Neutrophil (primary cell): ENCODE measurements around the gene PDP2.

Source experiments
- H3K27ac ChIP-seq: fragments of 200-600 bp; sonication (generic); 2 replicates; pipeline ENCODE4 v1.5.1; 2016; ENCODE audit warnings: mild to moderate bottlenecking, moderate library complexity
- H3K27me3 ChIP-seq: fragments of 200-600 bp; sonication (generic); 2 replicates; pipeline ENCODE4 v1.6.0; 2016; ENCODE audit warnings: mild to moderate bottlenecking
- H3K36me3 ChIP-seq: fragments of 200-600 bp; sonication (generic); 2 replicates; pipeline ENCODE4 v1.5.1; 2017
- H3K4me1 ChIP-seq, 2 experiments: fragments of 200-600 bp in 1 of 2; sonication (generic) in 1 of 2; 1 replicate in 1 of 2; 2 replicates in 1 of 2; pipeline versions ENCODE4 v1.5.1 to v1.6.1; 2013 to 2016; ENCODE audit warnings: low read depth in 1 of 2, low read length in 1 of 2, mild to moderate bottlenecking in 1 of 2, moderate library complexity in 1 of 2; ENCODE audit not compliant: control insufficient read depth in 1 of 2, insufficient read depth in 1 of 2
- H3K4me3 ChIP-seq, 2 experiments: fragments of 200-600 bp in 1 of 2; sonication (generic) in 1 of 2; 1 replicate in 1 of 2; 2 replicates in 1 of 2; pipeline ENCODE4 v1.5.1; 2013 to 2016; ENCODE audit warnings: low read depth in 1 of 2, low read length in 1 of 2, mild to moderate bottlenecking in 1 of 2, moderate library complexity in 1 of 2
- H3K9me3 ChIP-seq: fragments of 200-600 bp; sonication (generic); 2 replicates; pipeline ENCODE4 v1.5.1; 2016
- CTCF ChIP-seq: fragments of 200-600 bp; sonication (generic); IDR thresholded peaks from 2 replicates; pipeline ENCODE4 v1.5.1; 2016; ENCODE audit warnings: antibody characterized with exemption

Gene PDP2

GRCh38 chr16:66880288-66881013 is at the start of gene PDP2:
PDP2 (plus strand) TSS chr16:66880515; CDS start chr16:66884285, 3,770 bp downstream.
- no peak within 1 kb of the TSS for H3K27ac ChIP-seq
- H3K4me3 ChIP-seq: peak within 1 kb of the TSS; percentile 85 to 86
- H3K27me3 ChIP-seq: peaks cover 16% of the 10 kb centered on the region
- H3K9me3 ChIP-seq: no peaks in the 10 kb centered on the region
- peak; percentile 51 for TF ChIP-seq CTCF
- H3K4me1 ChIP-seq: peaks cover 20% of the 10 kb centered on the region in 2 experiments
- peaks cover 10% of the 10 kb centered on the region for H3K36me3 ChIP-seq

GRCh38 chr16:66832190-66832589 is 48.1 kb upstream of the PDP2 start:
- peaks cover 7% of the 10 kb centered on the region for H3K27me3 ChIP-seq
- H3K27ac ChIP-seq: no peak overlapping the region
- TF ChIP-seq CTCF: no peak
- no peaks in the 10 kb centered on the region for H3K36me3 ChIP-seq
- H3K9me3 ChIP-seq: no peaks in the 10 kb centered on the region
- no peak overlapping the region for H3K4me3 ChIP-seq
- peaks cover 17 to 19% of the 10 kb centered on the region in 2 experiments for H3K4me1 ChIP-seq

GRCh38 chr16:66832661-66833305 is 47.5 kb upstream of the PDP2 start:
- no peak overlapping the region for H3K27ac ChIP-seq
- H3K4me1 ChIP-seq: peaks cover 17 to 19% of the 10 kb centered on the region in 2 experiments
- H3K27me3 ChIP-seq: peaks cover 9% of the 10 kb centered on the region
- H3K36me3 ChIP-seq: no peaks in the 10 kb centered on the region
- no peak for TF ChIP-seq CTCF
- H3K4me3 ChIP-seq: no peak overlapping the region
- no peaks in the 10 kb centered on the region for H3K9me3 ChIP-seq

- H3K36me3 ChIP-seq: no peaks in the 10 kb centered on the region
- no peak overlapping the region for H3K4me3 ChIP-seq
- no peak for TF ChIP-seq CTCF
- no peak overlapping the region for H3K27ac ChIP-seq
- H3K9me3 ChIP-seq: no peaks in the 10 kb centered on the region
- H3K4me1 ChIP-seq: peaks cover 11 to 13% of the 10 kb centered on the region in 2 experiments
- peaks cover 26% of the 10 kb centered on the region for H3K27me3 ChIP-seq
Observed at GRCh38 chr16:66834746-66835145, 45.6 kb upstream of the PDP2 start.

GRCh38 chr16:66840883-66841282 is 39.4 kb upstream of the PDP2 start:
- peaks cover 77% of the 10 kb centered on the region for H3K27me3 ChIP-seq
- no peaks in the 10 kb centered on the region for H3K9me3 ChIP-seq
- no peak overlapping the region for H3K27ac ChIP-seq
- no peaks in the 10 kb centered on the region for H3K36me3 ChIP-seq
- H3K4me3 ChIP-seq: no peak overlapping the region
- peaks cover 0 to 10% of the 10 kb centered on the region in 2 experiments for H3K4me1 ChIP-seq
- no peak for TF ChIP-seq CTCF
